ENCODE results near the gene SPO11. TPM values are rescaled to one million over a fixed set of nuclear protein-coding genes. Genes with fewer than 3 reads are reported as not detected.

Gene SPO11
- total and polyA plus RNA-seq, 3 donors from 2014 or later, result 5.9 to 13.8 (median 12.3) TPM

GRCh38 chr20:57316795-57317201, 12.8 kb upstream of the SPO11 start:
- 82 to 83% methylated on average over 7 to 9 of the region's 9 CpGs for WGBS, 2 donors
- no peak for DNase-seq
- no peak for TF ChIP-seq CTCF (IDR thresholded peaks at IDR 0.05)
- TF ChIP-seq POLR2A (IDR thresholded peaks at IDR 0.05), result no peak
- intact Hi-C loops (cut with DNase I; ENCODE audit: low total_unique reads), result no loop called here
- Histone ChIP-seq H3K27ac (no peak overlapping the region), H3K27me3 (no peaks in the 10 kb centered on the region), H3K4me1 (no peaks in the 10 kb centered on the region), H3K9me3 (no peaks in the 10 kb centered on the region), H3K4me3 (no peak overlapping the region), H3K36me3 (ENCODE audit: low read depth, missing control alignments) (no peaks in the 10 kb centered on the region)

GRCh38 chr20:57317316-57317788, 12.3 kb upstream of the SPO11 start:
- H3K36me3 ChIP-seq (ENCODE audit: low read depth, missing control alignments), result no peaks in the 10 kb centered on the region
- WGBS, 2 donors, result 86 to 89% methylated on average over 8 of the region's 8 CpGs
- intact Hi-C loops (cut with DNase I; ENCODE audit: low total_unique reads), result no loop called here
- no peaks in the 10 kb centered on the region for H3K9me3 ChIP-seq
- no peaks in the 10 kb centered on the region for H3K4me1 ChIP-seq
- H3K27ac ChIP-seq, result no peak overlapping the region
- DNase-seq, result no peak
- no peak for TF ChIP-seq POLR2A (IDR thresholded peaks at IDR 0.05)
- TF ChIP-seq CTCF (IDR thresholded peaks at IDR 0.05), result no peak
- H3K4me3 ChIP-seq, result no peak overlapping the region
- H3K27me3 ChIP-seq, result no peaks in the 10 kb centered on the region

- no peaks in the 10 kb centered on the region for H3K4me1 ChIP-seq
- intact Hi-C loops (cut with DNase I; ENCODE audit: low total_unique reads), result no loop called here
- no peak overlapping the region for H3K4me3 ChIP-seq
- no peak for DNase-seq
- whole genome bisulfite sequencing, 2 donors, result 84 to 85% methylated on average over 14 of the region's 14 CpGs
- H3K27me3 ChIP-seq, result no peaks in the 10 kb centered on the region
- H3K9me3 ChIP-seq, result no peaks in the 10 kb centered on the region
- no peak for TF ChIP-seq CTCF (IDR thresholded peaks at IDR 0.05)
- TF ChIP-seq POLR2A (IDR thresholded peaks at IDR 0.05), result no peak
- H3K27ac ChIP-seq, result no peak overlapping the region
- H3K36me3 ChIP-seq (ENCODE audit: low read depth, missing control alignments), result no peaks in the 10 kb centered on the region
Observed at GRCh38 chr20:57317789-57318371, 11.7 kb upstream of the SPO11 start.

- no peak for DNase-seq
- TF ChIP-seq CTCF (IDR thresholded peaks at IDR 0.05), result no peak
- TF ChIP-seq POLR2A (IDR thresholded peaks at IDR 0.05), result no peak
- 86 to 88% methylated on average over 4 of the region's 4 CpGs for WGBS, 2 donors
- H3K4me3 ChIP-seq, result no peak overlapping the region
- no peaks in the 10 kb centered on the region for H3K27me3 ChIP-seq
- H3K9me3 ChIP-seq, result no peaks in the 10 kb centered on the region
- no peaks in the 10 kb centered on the region for H3K4me1 ChIP-seq
- H3K36me3 ChIP-seq (ENCODE audit: low read depth, missing control alignments), result no peaks in the 10 kb centered on the region
- no peak overlapping the region for H3K27ac ChIP-seq
- intact Hi-C loops (cut with DNase I; ENCODE audit: low total_unique reads), result no loop called here
Observed at GRCh38 chr20:57319584-57319983, 10.0 kb upstream of the SPO11 start.

GRCh38 chr20:57320358-57320757, 9.2 kb upstream of the SPO11 start:
- TF ChIP-seq POLR2A (IDR thresholded peaks at IDR 0.05) (no peak), CTCF (IDR thresholded peaks at IDR 0.05) (no peak)
- intact Hi-C loops (cut with DNase I; ENCODE audit: low total_unique reads), result no loop called here
- no peaks in the 10 kb centered on the region for H3K27me3 ChIP-seq
- DNase-seq, result no peak
- H3K9me3 ChIP-seq, result no peaks in the 10 kb centered on the region
- H3K4me3 ChIP-seq, result no peak overlapping the region
- no peaks in the 10 kb centered on the region for H3K4me1 ChIP-seq
- H3K27ac ChIP-seq, result no peak overlapping the region
- no peaks in the 10 kb centered on the region for H3K36me3 ChIP-seq (ENCODE audit: low read depth, missing control alignments)
- 87 to 89% methylated on average over 3 of the region's 3 CpGs for WGBS, 2 donors

Measured in testis (tissue), 3 donors.